Nephron progenitor cell (in vitro differentiated cells): ENCODE data around the gene CEMIP2.

ENCODE experiments used
- DNase-seq: peaks from one replicate; pipeline ENCODE4 v3.0.0; 2021
- H3K27ac Mint-ChIP-seq: 2 replicates; pipeline ENCODE4 v1.8.0; 2021; ENCODE audit warnings: mild to moderate bottlenecking, moderate library complexity, mixed read lengths
- H3K27me3 Mint-ChIP-seq: 2 replicates; pipeline ENCODE4 v1.8.0; 2021; ENCODE audit warnings: mild to moderate bottlenecking, low read depth, mixed read lengths; ENCODE audit not compliant: poor library complexity
- H3K36me3 Mint-ChIP-seq: 2 replicates; pipeline ENCODE4 v1.8.0; 2021; ENCODE audit warnings: low read depth, mixed read lengths
- H3K4me1 Mint-ChIP-seq: 2 replicates; pipeline ENCODE4 v1.8.0; 2021; ENCODE audit warnings: mixed read lengths
- H3K4me3 Mint-ChIP-seq: 2 replicates; pipeline ENCODE4 v1.8.0; 2021; ENCODE audit warnings: mild to moderate bottlenecking, moderate library complexity, mixed read lengths
- H3K9me3 Mint-ChIP-seq: 2 replicates; pipeline ENCODE4 v1.8.0; 2021; ENCODE audit warnings: mild to moderate bottlenecking, moderate library complexity, mixed read lengths
- CTCF ChIP-seq: fragments of 200-600 bp; sonication (generic); IDR thresholded peaks from 2 replicates; pipeline ENCODE4 v1.5.0; 2021; ENCODE audit warnings: antibody characterized with exemption

The CEMIP2 gene

GRCh38 chr9:71637375-71637774, 130.9 kb downstream of the CEMIP2 start:
- DNase-seq, result no peak
- no peaks in the 10 kb centered on the region for H3K27me3 Mint-ChIP-seq
- no peak overlapping the region for H3K27ac Mint-ChIP-seq
- H3K4me1 Mint-ChIP-seq, result peaks cover 13% of the 10 kb centered on the region
- H3K9me3 Mint-ChIP-seq, result no peaks in the 10 kb centered on the region
- H3K36me3 Mint-ChIP-seq, result no peaks in the 10 kb centered on the region
- TF ChIP-seq CTCF, result no peak
- H3K4me3 Mint-ChIP-seq, result no peak overlapping the region

GRCh38 chr9:71636143-71636839, 132.0 kb downstream of the CEMIP2 start:
- no peak for DNase-seq
- Mint-ChIP-seq H3K27me3 (no peaks in the 10 kb centered on the region), H3K4me1 (peaks cover 13% of the 10 kb centered on the region), H3K36me3 (no peaks in the 10 kb centered on the region), H3K4me3 (no peak overlapping the region), H3K27ac (no peak overlapping the region), H3K9me3 (no peaks in the 10 kb centered on the region)
- TF ChIP-seq CTCF, result no peak

GRCh38 chr9:71634752-71635151, 133.6 kb downstream of the CEMIP2 start:
- TF ChIP-seq CTCF, result no peak
- Mint-ChIP-seq H3K27ac (no peak overlapping the region), H3K27me3 (no peaks in the 10 kb centered on the region), H3K4me3 (no peak overlapping the region), H3K36me3 (no peaks in the 10 kb centered on the region), H3K4me1 (peaks cover 13% of the 10 kb centered on the region), H3K9me3 (no peaks in the 10 kb centered on the region)
- DNase-seq, result no peak
